GM06990 (cell line): ENCODE measurements around the gene FAM53B.

Source experiments
- DNase-seq: peaks from one replicate; pipeline ENCODE4 v3.0.0-alpha.2; 2011; ENCODE audit not compliant: insufficient read length; ENCODE audit errors: extremely low read depth
- H3K27me3 ChIP-seq: replicated peaks from 2 replicates; pipeline ENCODE4 v1.6.0; 2011; ENCODE audit warnings: low read length; ENCODE audit not compliant: control insufficient read depth, insufficient read depth
- H3K36me3 ChIP-seq: 2 replicates; pipeline ENCODE4 v1.5.1; 2011; ENCODE audit warnings: low read length; ENCODE audit not compliant: control insufficient read depth, insufficient read depth
- H3K4me3 ChIP-seq: replicated peaks from 2 replicates; pipeline ENCODE4 v1.5.1; 2011; ENCODE audit warnings: low read depth, mild to moderate bottlenecking, control low read depth, low read length
- CTCF ChIP-seq: IDR thresholded peaks from 2 replicates; pipeline ENCODE4 v1.5.1; 2011; ENCODE audit warnings: low read length, control low read depth, mild to moderate bottlenecking, inconsistent platforms; ENCODE audit not compliant: insufficient read depth, poor library complexity, severe bottlenecking

The FAM53B gene

GRCh38 chr10:124700293-124701037 is 43.7 kb downstream of the FAM53B start:
- H3K27me3 ChIP-seq: no peaks in the 10 kb centered on the region
- no peak for DNase-seq
- H3K4me3 ChIP-seq: no peak overlapping the region
- H3K36me3 ChIP-seq: peaks cover 4% of the 10 kb centered on the region
- no peak for TF ChIP-seq CTCF

GRCh38 chr10:124699471-124700292 is 44.5 kb downstream of the FAM53B start:
- H3K4me3 ChIP-seq: no peak overlapping the region
- DNase-seq: no peak
- H3K27me3 ChIP-seq: no peaks in the 10 kb centered on the region
- H3K36me3 ChIP-seq: peaks cover 4% of the 10 kb centered on the region
- TF ChIP-seq CTCF: no peak

- no peak for TF ChIP-seq CTCF
- Histone ChIP-seq H3K4me3 (no peak overlapping the region), H3K27me3 (no peaks in the 10 kb centered on the region), H3K36me3 (peaks cover 6% of the 10 kb centered on the region)
- DNase-seq: no peak
Observed at GRCh38 chr10:124698545-124699469, 45.4 kb downstream of the FAM53B start.

DNA sequence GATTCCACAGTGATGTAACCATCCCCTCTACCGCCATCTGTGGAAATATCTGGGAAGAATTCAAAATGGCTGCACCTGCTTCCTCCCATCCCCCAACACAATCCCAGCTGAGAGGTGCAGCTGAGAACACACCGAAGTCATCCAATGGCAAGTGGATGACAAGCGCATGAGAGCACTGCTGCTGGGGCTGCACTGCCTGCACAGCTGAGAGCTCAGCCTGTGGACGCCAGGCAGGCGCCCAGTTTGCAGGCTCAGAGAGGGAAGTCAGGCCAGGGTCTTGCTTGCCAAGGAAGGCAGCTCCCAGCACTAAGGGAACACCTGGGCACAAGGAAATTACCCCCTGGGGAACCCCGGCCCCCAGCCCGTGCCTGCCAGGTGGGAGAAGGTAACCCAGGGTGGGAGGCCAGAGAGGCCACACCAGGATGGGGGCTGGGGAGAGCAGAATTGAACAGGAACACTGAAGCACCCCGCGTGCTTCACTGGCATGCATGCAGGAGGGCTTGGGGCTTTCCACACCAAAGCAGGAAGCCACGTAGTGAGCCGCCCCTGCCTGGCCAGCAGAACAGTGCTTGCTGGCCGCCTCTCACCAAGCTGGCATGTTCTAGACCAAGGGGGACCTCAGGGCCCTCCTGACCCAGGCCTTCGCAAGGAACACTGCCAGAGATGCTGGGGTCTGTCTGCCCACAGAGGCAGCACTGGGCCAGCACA is 46.2 kb downstream of the FAM53B start:
- Histone ChIP-seq H3K4me3 (no peak overlapping the region), H3K36me3 (peaks cover 8% of the 10 kb centered on the region), H3K27me3 (no peaks in the 10 kb centered on the region)
- peak; percentile 65 for DNase-seq
- TF ChIP-seq CTCF: no peak

- DNase-seq: peak; percentile 34
- no peaks in the 10 kb centered on the region for H3K27me3 ChIP-seq
- H3K36me3 ChIP-seq: peaks cover 8% of the 10 kb centered on the region
- no peak overlapping the region for H3K4me3 ChIP-seq
- TF ChIP-seq CTCF: no peak
Observed at GRCh38 chr10:124697443-124697836, 46.7 kb downstream of the FAM53B start.
